Erythroblast (primary cell): ENCODE measurements around the gene CADM4.

Experiments
- GATA1 ChIP-seq: IDR thresholded peaks from 2 replicates; pipeline ENCODE4 v1.6.1; 2011; ENCODE audit warnings: low read depth, mild to moderate bottlenecking, control low read depth, low read length, moderate library complexity
- POLR2A ChIP-seq: IDR thresholded peaks from 2 replicates; pipeline ENCODE4 v1.6.1; 2011; ENCODE audit warnings: mild to moderate bottlenecking, low read length

- TF ChIP-seq POLR2A (no peak), GATA1 (no peak)
These were observed 16.7 kb downstream of the CADM4 start for GRCh38 chr19:43622956-43623355.
